Right cardiac atrium (tissue), 5 donors: Measurements from ENCODE around the gene MGMT. TPM values are rescaled to one million over a fixed set of nuclear protein-coding genes. Genes with fewer than 3 reads are reported as not detected.

Experiments
- ATAC-seq, 2 donors: fragments of 200-7000 bp; cut with Tn5 transposase; one replicate each; pipeline versions ENCODE4 v1.8.0 to v1.9.1; 2020; ENCODE audit warnings: moderate library complexity in 2 of 2, mild to moderate bottlenecking in 1 of 2
- DNase-seq, 3 donors: peaks; one replicate each; pipeline ENCODE4 v3.0.0-alpha.2; 2020
- H3K27ac ChIP-seq: one replicate; pipeline ENCODE4 v1.5.1; 2013; ENCODE audit warnings: mild to moderate bottlenecking, low read length, control low read depth, moderate library complexity
- H3K27me3 ChIP-seq: one replicate; pipeline ENCODE4 v1.6.1; 2013; ENCODE audit not compliant: control insufficient read depth, insufficient read depth
- H3K4me1 ChIP-seq: one replicate; pipeline ENCODE4 v1.6.1; 2013; ENCODE audit warnings: low read length; ENCODE audit not compliant: control insufficient read depth, insufficient read depth
- H3K4me3 ChIP-seq: one replicate; pipeline ENCODE4 v1.5.1; 2013; ENCODE audit warnings: low read length, control low read depth
- H3K9me3 ChIP-seq: one replicate; pipeline ENCODE4 v1.6.1; 2013; ENCODE audit warnings: low read length; ENCODE audit not compliant: control insufficient read depth
- WGBS: extraction: QIAGEN DNeasy Blood & Tissue Kit; methylation state at CpG from one replicate; pipeline ENCODE4 v1.1.7; 2013; 5-methylcytosine and 5-hydroxymethylcytosine counted together
- intact Hi-C, 4 donors: fragments of 100-400 bp; cut with DNase I; formaldehyde crosslinking; loops; one replicate each; pipeline versions ENCODE4 v1.11.0 to v1.14.0; 2022 to 2023
- polyA plus RNA-seq: library from polyadenylated mRNA; stranded (reverse); fragments of 200-250 nt; gene quantifications from one replicate; pipeline ENCODE4 v1.2.3, GENCODE V29; 2013
- total RNA-seq, 4 donors: library from RNA; stranded (reverse); fragmentation: NEBNext Ultra II Directional; extraction: Animal tissue kit (Norgen Biotek cat#: 25700); gene quantifications; one replicate each; pipeline ENCODE4 v1.2.1, GENCODE V29; 2021
- donor health status: healthy with polysubstance abuse.
- donor health status: DM: no; HTN: yes; CAD: no.
- donor health status: DM: no; HTN: no; CAD: no.
- donor health status: DM: no; HTN: yes; CAD: no; lungs with severe emphysema.
- donor health status: DM: yes; HTN: yes; CAD: no.

MGMT gene
- total and polyA plus RNA-seq, 5 donors = 11.3 to 18.2 (median 13.6) TPM

DNA sequence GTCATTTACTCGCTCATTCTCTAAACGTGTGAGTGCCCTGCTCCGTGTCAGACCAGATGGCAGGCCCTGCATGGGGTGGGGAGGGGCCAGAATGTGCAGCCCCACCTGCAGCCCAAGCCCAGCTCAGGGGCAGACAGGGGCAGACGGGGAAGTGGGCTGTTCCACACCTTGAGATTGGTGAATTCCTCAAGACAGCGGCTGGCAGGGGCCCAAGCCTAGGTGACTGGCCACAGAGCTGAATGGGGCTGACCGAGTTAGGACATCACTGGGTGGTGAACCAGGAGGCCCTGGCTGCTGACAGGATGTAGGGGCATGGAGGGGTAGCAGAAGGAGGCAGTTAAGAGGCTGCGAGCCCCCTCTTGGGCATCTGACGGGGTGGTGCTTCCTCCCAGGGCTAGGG, 79.1 kb downstream of the MGMT start:
- ATAC-seq = no peak
- WGBS = 87% methylated on average over 8 of the region's 8 CpGs
- Histone ChIP-seq H3K9me3 (no peaks in the 10 kb centered on the region), H3K4me1 (no peaks in the 10 kb centered on the region), H3K4me3 (no peak overlapping the region), H3K27me3 (no peaks in the 10 kb centered on the region), H3K27ac (no peak overlapping the region)
- no peak for DNase-seq
- intact Hi-C loops = no loop called here

DNA sequence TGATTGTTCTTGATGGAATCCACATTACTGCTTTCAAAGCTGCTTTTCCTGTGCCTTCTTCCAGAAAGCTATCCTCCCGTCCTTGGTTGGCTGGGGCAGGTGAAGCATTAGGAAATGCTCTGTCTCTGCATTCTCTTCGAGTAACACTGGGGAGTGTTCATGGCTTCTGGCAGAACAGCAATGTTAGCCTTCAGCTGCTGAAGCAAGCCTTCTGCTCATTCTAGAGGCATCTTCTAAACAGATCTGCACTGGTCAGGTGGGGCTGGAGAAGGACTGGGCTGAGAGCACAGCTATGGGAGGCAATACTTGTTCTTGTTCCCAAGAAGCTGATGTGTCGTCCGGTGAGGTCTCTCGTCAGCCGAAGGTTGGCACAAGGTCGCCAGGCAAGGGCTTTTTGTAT, 80.6 kb downstream of the MGMT start:
- Histone ChIP-seq H3K27ac (no peak overlapping the region), H3K9me3 (no peaks in the 10 kb centered on the region), H3K27me3 (no peaks in the 10 kb centered on the region), H3K4me3 (no peak overlapping the region), H3K4me1 (no peaks in the 10 kb centered on the region)
- ATAC-seq (no peak), DNase-seq (no peak)
- intact Hi-C loops = no loop called here
- 74% methylated on average over 7 of the region's 7 CpGs for WGBS

DNA sequence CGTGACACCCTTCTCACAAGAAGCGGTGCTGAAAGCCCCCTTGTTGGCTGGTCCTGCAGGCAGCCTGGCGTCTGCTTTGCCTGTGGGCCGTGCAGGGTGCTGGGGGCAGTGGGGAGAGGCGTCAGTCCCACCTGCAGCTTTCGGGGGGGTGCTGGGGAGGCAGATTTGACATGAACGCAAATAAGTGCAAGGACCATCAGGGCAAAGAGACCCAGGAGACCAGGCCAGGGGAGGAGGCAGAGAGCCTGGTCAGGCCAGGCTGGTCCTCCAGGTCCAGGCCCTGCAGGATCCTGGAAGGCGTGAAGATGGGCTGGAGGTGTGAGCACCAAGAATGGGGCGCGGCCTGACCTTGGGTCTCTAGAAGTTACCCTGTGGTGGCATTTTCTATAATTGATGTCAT, 81.6 kb downstream of the MGMT start:
- Histone ChIP-seq H3K27me3 (no peaks in the 10 kb centered on the region), H3K27ac (no peak overlapping the region), H3K9me3 (no peaks in the 10 kb centered on the region), H3K4me1 (no peaks in the 10 kb centered on the region), H3K4me3 (no peak overlapping the region)
- DNase-seq (peak in 1 of 3 donors; percentile 24), ATAC-seq (no peak)
- WGBS = 97% methylated on average over 10 of the region's 10 CpGs
- intact Hi-C loops = no loop called here

DNA sequence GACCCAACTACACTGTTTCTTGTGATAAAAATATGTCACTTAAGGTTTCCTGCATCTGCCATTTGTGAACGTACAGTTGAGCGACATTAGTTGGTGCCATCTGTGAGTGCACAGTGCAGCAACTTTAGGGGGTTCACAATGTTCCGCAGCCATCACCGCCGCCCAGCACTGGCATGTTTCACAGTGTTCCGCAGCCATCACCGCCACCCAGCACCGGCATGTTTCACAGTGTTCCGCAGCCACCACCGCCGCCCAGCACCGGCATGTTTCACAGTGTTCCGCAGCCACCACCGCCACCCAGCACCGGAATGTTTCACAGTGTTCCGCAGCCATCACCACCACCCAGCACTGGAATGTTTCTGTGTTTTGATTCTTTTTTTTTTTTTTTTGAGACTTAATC, 83.0 kb downstream of the MGMT start:
- 98% methylated on average over 16 of the region's 16 CpGs for WGBS
- intact Hi-C loops = no loop called here

DNA sequence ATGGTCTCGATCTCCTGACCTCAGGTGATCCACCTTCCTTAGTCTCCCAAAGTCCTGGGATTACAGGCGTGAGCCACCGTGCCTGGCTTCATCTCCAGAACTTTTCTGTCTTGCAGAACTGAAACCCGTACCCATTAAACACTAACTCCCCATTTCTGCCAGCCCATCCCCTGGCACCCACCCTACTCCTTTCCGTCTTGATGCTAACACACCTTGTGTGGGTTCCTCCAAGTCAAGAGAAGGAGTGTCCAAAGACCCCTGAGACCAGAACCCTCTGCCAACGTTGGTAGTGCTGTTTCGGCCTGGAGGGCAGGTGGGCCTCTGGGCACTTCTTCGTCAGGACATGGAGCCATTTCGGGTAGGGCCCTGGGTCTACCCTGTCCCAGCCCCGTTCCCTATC, 83.6 kb downstream of the MGMT start:
- Histone ChIP-seq H3K4me3 (no peak overlapping the region), H3K27ac (no peak overlapping the region), H3K27me3 (no peaks in the 10 kb centered on the region), H3K9me3 (no peaks in the 10 kb centered on the region), H3K4me1 (no peaks in the 10 kb centered on the region)
- 97% methylated on average over 10 of the region's 10 CpGs for WGBS
- DNase-seq (no peak), ATAC-seq (no peak)
- intact Hi-C loops = no loop called here

More for the DNA sequence above, 83.0 kb downstream of the MGMT start:
- ATAC-seq = no peak
- peak in 1 of 3 donors; percentile 16 for DNase-seq
- Histone ChIP-seq H3K27ac (no peak overlapping the region), H3K9me3 (no peaks in the 10 kb centered on the region), H3K4me3 (no peak overlapping the region), H3K4me1 (no peaks in the 10 kb centered on the region), H3K27me3 (no peaks in the 10 kb centered on the region)

DNA sequence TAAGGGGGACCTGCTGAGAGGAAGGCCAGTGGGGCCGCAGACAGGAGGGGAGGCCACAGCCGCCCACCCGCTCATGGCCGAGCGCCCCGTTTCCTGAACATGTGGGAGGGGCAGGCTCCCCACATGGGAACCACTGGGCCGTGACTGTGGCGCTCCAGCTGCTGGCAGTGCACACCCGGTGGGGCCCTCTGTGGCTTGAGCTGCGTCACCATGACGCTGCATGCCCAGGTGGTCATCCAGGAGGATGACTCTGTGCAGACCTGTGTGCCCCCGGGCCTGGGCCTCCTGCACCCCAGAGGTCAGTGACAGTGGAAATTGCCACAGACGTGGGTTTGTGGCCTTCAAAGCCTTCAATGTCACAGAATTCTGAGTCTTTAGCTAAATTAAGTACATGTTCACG, 85.1 kb downstream of the MGMT start:
- Histone ChIP-seq H3K27ac (no peak overlapping the region), H3K9me3 (no peaks in the 10 kb centered on the region), H3K4me3 (no peak overlapping the region), H3K27me3 (no peaks in the 10 kb centered on the region), H3K4me1 (no peaks in the 10 kb centered on the region)
- intact Hi-C loops = no loop called here
- 95% methylated on average over 14 of the region's 14 CpGs for WGBS
- peak in 1 of 3 donors; percentile 32 for DNase-seq
- ATAC-seq = no peak

DNA sequence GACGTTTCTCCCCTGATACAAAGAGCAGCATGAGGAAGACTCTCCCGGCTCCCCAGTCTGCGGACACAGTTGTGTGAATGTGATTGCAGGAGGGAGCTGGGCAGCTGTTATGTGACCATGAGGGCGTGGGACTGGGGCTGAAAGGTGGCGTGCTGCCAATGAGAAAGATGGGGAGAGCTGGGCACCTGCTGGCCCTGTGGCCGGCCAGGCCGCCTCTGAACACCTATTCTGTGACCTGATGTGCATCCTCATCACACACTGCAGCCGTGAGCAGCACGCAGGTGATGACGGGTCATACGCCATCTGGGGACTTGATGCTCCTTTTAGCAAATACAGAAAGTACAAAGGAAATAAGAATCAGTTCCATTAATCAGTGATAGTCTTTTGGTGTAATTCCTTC, 86.9 kb downstream of the MGMT start:
- Histone ChIP-seq H3K27ac (no peak overlapping the region), H3K4me1 (no peaks in the 10 kb centered on the region), H3K4me3 (no peak overlapping the region), H3K27me3 (no peaks in the 10 kb centered on the region), H3K9me3 (no peaks in the 10 kb centered on the region)
- 96% methylated on average over 11 of the region's 11 CpGs for WGBS
- peak in 1 of 3 donors; percentile 37 for DNase-seq
- intact Hi-C loops = no loop called here
- ATAC-seq = no peak

DNA sequence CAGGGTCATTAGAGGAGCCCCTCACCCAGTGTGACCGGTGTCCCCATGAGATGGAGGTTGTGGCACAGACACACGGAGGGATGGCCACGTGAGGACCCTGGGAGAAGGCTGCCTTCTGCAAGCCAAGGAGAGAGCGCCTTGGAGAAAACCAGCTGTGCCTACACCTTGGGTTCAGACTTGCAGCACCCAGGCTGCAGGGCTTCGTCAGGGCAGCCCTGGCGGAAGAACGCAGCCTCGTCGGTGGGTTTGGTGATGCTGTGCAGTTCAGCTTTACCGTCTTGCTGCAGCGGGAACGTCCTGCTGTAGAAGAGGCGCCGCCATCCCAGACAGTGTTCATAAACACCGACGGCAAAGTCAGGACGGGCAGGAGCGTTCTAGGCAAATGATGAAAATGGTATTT, 89.3 kb downstream of the MGMT start:
- intact Hi-C loops = no loop called here
- 97% methylated on average over 18 of the region's 18 CpGs for WGBS
- no peak overlapping the region for H3K27ac ChIP-seq
- no peak for ATAC-seq
- no peaks in the 10 kb centered on the region for H3K9me3 ChIP-seq
- H3K27me3 ChIP-seq = no peaks in the 10 kb centered on the region
- no peak overlapping the region for H3K4me3 ChIP-seq
- peak in 1 of 3 donors; percentile 33 for DNase-seq
- no peaks in the 10 kb centered on the region for H3K4me1 ChIP-seq

DNA sequence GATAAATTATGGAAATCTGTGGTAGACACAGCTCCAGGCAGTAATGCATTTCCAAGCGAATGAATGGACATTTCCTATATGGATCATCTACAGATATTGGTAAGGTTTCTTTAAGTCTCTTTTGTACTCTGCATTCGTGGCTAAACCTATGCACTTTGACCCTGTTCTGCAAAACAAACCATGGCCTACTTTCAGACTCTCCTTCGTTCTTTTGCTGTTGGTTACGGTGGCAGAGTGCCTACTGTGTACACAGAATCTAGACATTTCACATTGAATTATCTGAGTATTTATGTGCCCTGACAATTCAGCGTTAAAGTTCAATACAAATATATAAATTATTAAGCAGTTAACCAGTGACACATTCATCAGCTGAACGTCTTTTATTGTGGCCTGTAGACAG, 93.3 kb downstream of the MGMT start:
- ATAC-seq (no peak), DNase-seq (no peak)
- Histone ChIP-seq H3K4me1 (no peaks in the 10 kb centered on the region), H3K9me3 (no peaks in the 10 kb centered on the region), H3K27me3 (no peaks in the 10 kb centered on the region), H3K27ac (no peak overlapping the region), H3K4me3 (no peak overlapping the region)
- WGBS = 89% methylated on average over 6 of the region's 6 CpGs
- intact Hi-C loops = no loop called here

DNA sequence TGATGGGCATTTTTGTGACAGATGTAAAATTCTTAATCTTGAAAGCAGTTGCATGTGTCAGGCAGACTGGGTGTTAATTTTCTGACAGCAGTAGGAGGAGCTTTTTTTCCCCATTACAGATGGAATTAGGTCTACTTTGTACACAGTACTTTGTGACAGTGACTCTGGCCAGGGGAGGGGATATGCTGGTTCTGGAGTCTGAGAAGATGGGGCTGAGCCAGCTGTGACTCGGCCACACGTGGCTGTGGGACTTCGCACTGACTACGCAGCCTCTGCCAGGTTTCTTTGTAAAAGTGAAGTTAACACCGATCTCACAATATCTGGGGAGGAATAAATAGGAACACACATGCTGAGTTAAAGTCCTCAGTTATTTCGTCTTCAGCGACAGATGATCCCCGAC, 95.4 kb downstream of the MGMT start:
- ATAC-seq = no peak
- no peak for DNase-seq
- 89% methylated on average over 8 of the region's 8 CpGs for WGBS
- no peak overlapping the region for H3K27ac ChIP-seq
- intact Hi-C loops = no loop called here
- H3K4me3 ChIP-seq = no peak overlapping the region
- H3K9me3 ChIP-seq = no peaks in the 10 kb centered on the region
- no peaks in the 10 kb centered on the region for H3K27me3 ChIP-seq
- no peaks in the 10 kb centered on the region for H3K4me1 ChIP-seq

DNA sequence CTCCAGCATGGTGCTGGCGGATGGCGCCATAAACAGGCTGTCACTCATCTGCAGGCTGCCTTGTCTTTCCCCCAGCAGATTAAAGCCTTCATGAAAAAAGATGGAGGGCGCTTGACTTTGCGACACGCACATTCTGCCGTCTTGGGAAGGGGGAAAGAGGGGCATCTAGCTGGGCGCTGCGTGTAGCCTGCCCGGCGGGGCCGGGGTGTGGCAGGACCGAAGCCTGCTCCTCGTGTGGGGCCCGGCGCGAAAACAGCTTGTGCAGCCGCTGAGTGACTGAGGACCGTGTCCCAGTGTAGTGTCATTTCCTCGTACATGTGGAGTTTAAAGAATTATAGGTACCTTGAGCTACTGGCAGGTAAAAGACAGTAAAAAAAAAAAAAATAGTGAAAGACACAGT, 97.9 kb downstream of the MGMT start:
- Histone ChIP-seq H3K4me1 (no peaks in the 10 kb centered on the region), H3K27me3 (no peaks in the 10 kb centered on the region), H3K27ac (no peak overlapping the region), H3K9me3 (no peaks in the 10 kb centered on the region), H3K4me3 (no peak overlapping the region)
- 98% methylated on average over 19 of the region's 19 CpGs for WGBS
- no peak for ATAC-seq
- intact Hi-C loops = no loop called here
- DNase-seq = no peak

DNA sequence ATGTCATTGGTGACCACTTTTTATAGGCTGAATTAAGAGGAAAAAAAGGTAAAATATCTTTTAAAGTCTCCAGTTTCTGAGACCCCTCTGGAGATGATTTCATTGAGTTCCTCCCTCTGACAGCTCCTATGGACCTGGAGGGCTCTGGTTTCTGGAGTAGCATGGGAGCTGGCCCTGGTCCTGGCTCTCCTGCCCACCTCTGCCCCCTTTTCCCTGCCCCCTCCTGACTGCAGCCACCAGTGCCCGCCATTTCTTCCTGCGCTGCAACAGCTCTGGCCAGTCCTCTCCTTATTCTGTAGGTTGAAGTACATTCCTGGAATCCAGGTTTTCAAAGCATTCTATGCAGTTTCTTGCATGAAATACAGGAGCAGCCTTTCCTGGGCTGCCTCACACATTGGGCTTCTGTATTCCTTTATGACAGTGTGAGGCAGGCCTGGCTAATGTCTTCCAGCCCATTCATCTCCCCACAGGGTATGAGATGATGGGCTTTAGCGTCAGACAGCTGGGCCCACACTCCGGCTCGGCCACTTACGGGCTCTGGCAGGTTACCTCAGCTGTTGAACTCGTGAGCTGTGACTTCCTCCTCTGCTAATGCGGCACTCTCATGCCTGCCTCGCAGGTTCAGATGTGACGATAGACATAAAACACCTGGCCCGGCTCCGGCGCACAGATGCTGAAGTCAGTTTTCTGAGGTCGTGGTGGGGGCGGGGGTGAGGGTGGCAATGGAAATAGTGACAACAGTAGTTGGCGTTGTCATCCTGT, 101.7 kb downstream of the MGMT start:
- Histone ChIP-seq H3K27me3 (no peaks in the 10 kb centered on the region), H3K4me1 (no peaks in the 10 kb centered on the region), H3K27ac (no peak overlapping the region), H3K4me3 (no peak overlapping the region), H3K9me3 (no peaks in the 10 kb centered on the region)
- intact Hi-C loops = no loop called here
- ATAC-seq (no peak), DNase-seq (no peak)
- 75% methylated on average over 16 of the region's 16 CpGs for WGBS
